Measurements from ENCODE around the gene TBC1D9. TPM values are rescaled to one million over a fixed set of nuclear protein-coding genes. Genes with fewer than 3 reads are reported as not detected.
A peak's percentile ranks its signal among the peaks of the same experiment; 100 is the strongest.

TBC1D9 gene
- total and polyA plus RNA-seq, 10 of the 15 experiments (the other 5 are each of a cell fraction or from before 2014, with no cell fraction given): 0.87 to 14.9 (median 7.1) TPM

- TF ChIP-seq ZNF217 (IDR thresholded peaks at IDR 0.05) (no peak), RBBP5 (conservative IDR thresholded peaks at IDR 0.05) (no peak), RELA (IDR thresholded peaks at IDR 0.05; ENCODE audit: borderline replicate concordance, partially characterized antibody) (no peak), MTA2 (IDR thresholded peaks at IDR 0.05; ENCODE audit: low read depth) (peak; percentile 80), ATF3 (IDR thresholded peaks at IDR 0.05; ENCODE audit: borderline replicate concordance, extremely low read depth, low read depth, low read length) (no peak), TARDBP (IDR thresholded peaks at IDR 0.05; ENCODE audit: borderline replicate concordance) (no peak), JUND (IDR thresholded peaks at IDR 0.05; ENCODE audit: low read depth, low read length) (no peak), CBX5 (IDR thresholded peaks at IDR 0.05; ENCODE audit: low read depth) (no peak), PAX5 (IDR thresholded peaks at IDR 0.05; ENCODE audit: borderline replicate concordance, low read depth, low read length) (peak; percentile 98), SUZ12 (IDR thresholded peaks at IDR 0.05; ENCODE audit: unreplicated experiment) (no peak), KAT2A (conservative IDR thresholded peaks at IDR 0.05; ENCODE audit: control insufficient read depth, low read depth, low read length) (no peak), RAD21 (IDR thresholded peaks at IDR 0.05; ENCODE audit: insufficient read depth, low read depth, low read length) (no peak), HCFC1 (IDR thresholded peaks at IDR 0.05; ENCODE audit: low read length) (no peak), USF1 (IDR thresholded peaks at IDR 0.05; ENCODE audit: borderline replicate concordance, extremely low read length, insufficient read depth, low read depth, low read length) (no peak), WRNIP1 (IDR thresholded peaks at IDR 0.05; ENCODE audit: borderline replicate concordance, low read depth, low read length) (no peak), PRDM15 (CRISPR knock-in tag; IDR thresholded peaks at IDR 0.05) (no peak), PBX3 (IDR thresholded peaks at IDR 0.05; ENCODE audit: insufficient replicate concordance, low read depth, low read length) (no peak), PML (IDR thresholded peaks at IDR 0.05; ENCODE audit: low read length) (peak; percentile 31; the same call in 1 of the 2 replicates), TBL1XR1 (IDR thresholded peaks at IDR 0.05; ENCODE audit: low read depth, low read length) (no peak; the same call in 1 of the 2 replicates), LARP7 (IDR thresholded peaks at IDR 0.05) (no peak), SPI1 (IDR thresholded peaks at IDR 0.05; ENCODE audit: borderline replicate concordance, insufficient read depth, low read depth, low read length) (peak; percentile 99), CBX3 (IDR thresholded peaks at IDR 0.05; ENCODE audit: borderline replicate concordance, low read depth) (no peak)
- TF ChIP-seq, protein P1, sequence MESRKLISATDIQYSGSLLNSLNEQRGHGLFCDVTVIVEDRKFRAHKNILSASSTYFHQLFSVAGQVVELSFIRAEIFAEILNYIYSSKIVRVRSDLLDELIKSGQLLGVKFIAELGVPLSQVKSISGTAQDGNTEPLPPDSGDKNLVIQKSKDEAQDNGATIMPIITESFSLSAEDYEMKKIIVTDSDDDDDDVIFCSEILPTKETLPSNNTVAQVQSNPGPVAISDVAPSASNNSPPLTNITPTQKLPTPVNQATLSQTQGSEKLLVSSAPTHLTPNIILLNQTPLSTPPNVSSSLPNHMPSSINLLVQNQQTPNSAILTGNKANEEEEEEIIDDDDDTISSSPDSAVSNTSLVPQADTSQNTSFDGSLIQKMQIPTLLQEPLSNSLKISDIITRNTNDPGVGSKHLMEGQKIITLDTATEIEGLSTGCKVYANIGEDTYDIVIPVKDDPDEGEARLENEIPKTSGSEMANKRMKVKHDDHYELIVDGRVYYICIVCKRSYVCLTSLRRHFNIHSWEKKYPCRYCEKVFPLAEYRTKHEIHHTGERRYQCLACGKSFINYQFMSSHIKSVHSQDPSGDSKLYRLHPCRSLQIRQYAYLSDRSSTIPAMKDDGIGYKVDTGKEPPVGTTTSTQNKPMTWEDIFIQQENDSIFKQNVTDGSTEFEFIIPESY (IDR thresholded peaks at IDR 0.05): no peak
- TF ChIP-seq, protein P2, sequence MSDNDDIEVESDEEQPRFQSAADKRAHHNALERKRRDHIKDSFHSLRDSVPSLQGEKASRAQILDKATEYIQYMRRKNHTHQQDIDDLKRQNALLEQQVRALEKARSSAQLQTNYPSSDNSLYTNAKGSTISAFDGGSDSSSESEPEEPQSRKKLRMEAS (IDR thresholded peaks at IDR 0.05; ENCODE audit: low read depth, low read length): no peak; the same call in 1 of the 2 replicates
These were observed 34.6 kb upstream of the TBC1D9 start (continued) for GRCh38 chr4:140790765-140791164.
